Fibroblast of lung (primary cell): ENCODE results near the gene C1RL. TPM values are rescaled to one million over a fixed set of nuclear protein-coding genes. Genes with fewer than 3 reads are reported as not detected.

Source experiments
- DNase-seq, 2 donors: peaks; one replicate each; pipeline versions ENCODE4 v3.0.0 to v3.0.0-alpha.2; 2010; ENCODE audit warnings: low read depth in 2 of 2
- H2AFZ ChIP-seq: 2 replicates; pipeline ENCODE4 v1.5.1; 2012; ENCODE audit warnings: low read length, control low read depth, inconsistent platforms
- H3K27ac ChIP-seq: 2 replicates; pipeline ENCODE4 v1.5.1; 2011; ENCODE audit warnings: low read length, control low read depth; ENCODE audit not compliant: insufficient read depth
- H3K27me3 ChIP-seq: 2 replicates; pipeline ENCODE4 v1.5.1; 2011; ENCODE audit warnings: mild to moderate bottlenecking, low read length; ENCODE audit not compliant: control insufficient read depth, insufficient read depth
- H3K36me3 ChIP-seq: 2 replicates; pipeline ENCODE4 v1.5.1; 2011; ENCODE audit warnings: low read length; ENCODE audit not compliant: control insufficient read depth, insufficient read depth
- H3K4me1 ChIP-seq: 2 replicates; pipeline ENCODE4 v1.5.1; 2011; ENCODE audit warnings: low read length; ENCODE audit not compliant: control insufficient read depth, insufficient read depth; ENCODE audit errors: extremely low read depth
- H3K4me2 ChIP-seq: 2 replicates; pipeline ENCODE4 v1.5.1; 2011; ENCODE audit warnings: low read length, control low read depth; ENCODE audit not compliant: insufficient read depth; ENCODE audit errors: extremely low read depth
- H3K4me3 ChIP-seq, 4 experiments: fragments of 200-600 bp in 1 of 4; sonication (generic) in 1 of 4; replicated peaks in 1 of 4; 2 replicates each; pipeline ENCODE4 v1.5.1; 2011 to 2016; ENCODE audit warnings: low read length in 4 of 4, low read depth in 3 of 4, mild to moderate bottlenecking in 3 of 4, control low read depth in 2 of 4, inconsistent platforms in 1 of 4, mixed read lengths in 1 of 4; ENCODE audit not compliant: insufficient read depth in 1 of 4; ENCODE audit errors: control extremely low read depth in 1 of 4
- H3K79me2 ChIP-seq: 2 replicates; pipeline ENCODE4 v1.5.1; 2012; ENCODE audit warnings: mild to moderate bottlenecking, low read length, inconsistent platforms; ENCODE audit not compliant: control insufficient read depth, insufficient read depth
- H3K9ac ChIP-seq: 2 replicates; pipeline ENCODE4 v1.5.1; 2011; ENCODE audit warnings: mild to moderate bottlenecking, low read length, control low read depth; ENCODE audit not compliant: insufficient read depth
- H3K9me3 ChIP-seq: 2 replicates; pipeline ENCODE4 v1.5.1; 2012; ENCODE audit warnings: low read depth, low read length; ENCODE audit not compliant: control insufficient read depth, insufficient read depth
- H4K20me1 ChIP-seq: 2 replicates; pipeline ENCODE4 v1.5.1; 2011; ENCODE audit warnings: low read length; ENCODE audit not compliant: control insufficient read depth, insufficient read depth; ENCODE audit errors: extremely low read depth
- CTCF ChIP-seq, 2 donors: IDR thresholded peaks in 1 of 2; conservative IDR thresholded peaks in 1 of 2; 1 replicate in 1 of 2; 2 replicates in 1 of 2; pipeline ENCODE4 v1.5.1; 2011 to 2012; ENCODE audit warnings: low read length in 2 of 2, control low read depth in 1 of 2, inconsistent platforms in 1 of 2, low read depth in 1 of 2, mild to moderate bottlenecking in 1 of 2
- EZH2 ChIP-seq: IDR thresholded peaks from 2 replicates; pipeline ENCODE4 v1.5.1; 2012; ENCODE audit warnings: low read length, control low read depth, mild to moderate bottlenecking; ENCODE audit errors: missing control alignments
- polyA plus RNA-seq, 2 donors: library from polyadenylated mRNA; depleted of rRNA in 1 of 2; stranded (reverse) in 1 of 2; unstranded in 1 of 2; fragments of >200 nt; gene quantifications; 2 replicates each; pipeline ENCODE4 v1.2.1, GENCODE V29; 2011 to 2012; ENCODE audit warnings: missing spikeins in 1 of 2
- total RNA-seq: library from RNA; depleted of rRNA; stranded (reverse); fragments of >200 nt; gene quantifications from 2 replicates; pipeline ENCODE4 v1.2.1, GENCODE V29; 2014

The C1RL gene
- total and polyA plus RNA-seq, 2 donors (not counting 1 experiment from before 2014, with no cell fraction given) = 46.2 to 64.9 TPM

- H3K27me3 ChIP-seq = no peaks in the 10 kb centered on the region
- H4K20me1 ChIP-seq = no peaks in the 10 kb centered on the region
- H3K27ac ChIP-seq = no peak overlapping the region
- no peak overlapping the region for H3K9ac ChIP-seq
- H3K79me2 ChIP-seq = peaks cover 11% of the 10 kb centered on the region
- H3K4me2 ChIP-seq = no peak overlapping the region
- no peak for TF ChIP-seq EZH2
- TF ChIP-seq CTCF (conservative IDR thresholded peaks at IDR 0.05 in 1 of 2, IDR thresholded peaks at IDR 0.05 in 1 of 2; ENCODE audit: low read depth in 1 of 2, low read length in 2 of 2) = no peak
- no peak overlapping the region for H3K4me3 ChIP-seq
- H2AFZ ChIP-seq = no peak overlapping the region
- H3K4me1 ChIP-seq = peaks cover 5% of the 10 kb centered on the region
- no peaks in the 10 kb centered on the region for H3K9me3 ChIP-seq
- H3K36me3 ChIP-seq = peaks cover 6% of the 10 kb centered on the region
- DNase-seq = no peak
Measured at GRCh38 chr12:7103837-7104584, 5.0 kb downstream of the C1RL start.

GRCh38 chr12:7102582-7102981 is 6.4 kb downstream of the C1RL start:
- Histone ChIP-seq H3K27me3 (no peaks in the 10 kb centered on the region), H3K9ac (no peak overlapping the region), H2AFZ (no peak overlapping the region), H3K27ac (no peak overlapping the region), H3K4me1 (peaks cover 2% of the 10 kb centered on the region), H3K36me3 (peaks cover 6% of the 10 kb centered on the region), H3K79me2 (peaks cover 3% of the 10 kb centered on the region), H3K9me3 (no peaks in the 10 kb centered on the region), H3K4me2 (no peak overlapping the region), H4K20me1 (no peaks in the 10 kb centered on the region), H3K4me3 (no peak overlapping the region)
- DNase-seq = no peak
- TF ChIP-seq CTCF (conservative IDR thresholded peaks at IDR 0.05 in 1 of 2, IDR thresholded peaks at IDR 0.05 in 1 of 2; ENCODE audit: low read depth in 1 of 2, low read length in 2 of 2) (no peak), EZH2 (no peak)

- Histone ChIP-seq H3K9ac (no peak overlapping the region), H3K4me1 (peaks cover 2% of the 10 kb centered on the region), H3K4me2 (no peak overlapping the region), H2AFZ (no peak overlapping the region), H3K9me3 (no peaks in the 10 kb centered on the region), H3K27ac (no peak overlapping the region), H3K27me3 (no peaks in the 10 kb centered on the region), H4K20me1 (no peaks in the 10 kb centered on the region), H3K4me3 (no peak overlapping the region), H3K79me2 (no peaks in the 10 kb centered on the region), H3K36me3 (peaks cover 7% of the 10 kb centered on the region)
- TF ChIP-seq EZH2 (no peak), CTCF (conservative IDR thresholded peaks at IDR 0.05 in 1 of 2, IDR thresholded peaks at IDR 0.05 in 1 of 2; ENCODE audit: low read depth in 1 of 2, low read length in 2 of 2) (no peak)
- DNase-seq = peak in 1 of 2 donors; percentile 20
Measured at GRCh38 chr12:7101694-7102131, 7.3 kb downstream of the C1RL start.
